ENCODE data around the gene ALS2CL. TPM values are rescaled to one million over a fixed set of nuclear protein-coding genes. Genes with fewer than 3 reads are reported as not detected.

Gene ALS2CL
- total RNA-seq, 2 experiments from 2014 or later = 4.0 to 4.3 TPM

GRCh38 chr3:46671541-46672348 is 21.7 kb downstream of the ALS2CL start:
- no peak for DNase-seq
- no peaks in the 10 kb centered on the region for H3K9me3 Mint-ChIP-seq
- H3K4me1 Mint-ChIP-seq (ENCODE audit: low read depth) = no peaks in the 10 kb centered on the region
- ChIA-PET POLR2A (no interaction called here), CTCF (no interaction called here)
- no peak overlapping the region for H3K27ac Mint-ChIP-seq
- intact Hi-C loops (cut with micrococcal nuclease) = no loop called here
- no peaks in the 10 kb centered on the region for H3K27me3 Mint-ChIP-seq
- no peaks in the 10 kb centered on the region for H3K36me3 Mint-ChIP-seq
- no peak overlapping the region for H3K4me3 Mint-ChIP-seq

GRCh38 chr3:46670891-46671427 is 22.5 kb downstream of the ALS2CL start:
- no peaks in the 10 kb centered on the region for H3K36me3 Mint-ChIP-seq
- ChIA-PET CTCF (no interaction called here), POLR2A (no interaction called here)
- H3K4me3 Mint-ChIP-seq = no peak overlapping the region
- DNase-seq = no peak
- no peaks in the 10 kb centered on the region for H3K4me1 Mint-ChIP-seq (ENCODE audit: low read depth)
- no peaks in the 10 kb centered on the region for H3K9me3 Mint-ChIP-seq
- H3K27ac Mint-ChIP-seq = no peak overlapping the region
- intact Hi-C loops (cut with micrococcal nuclease) = no loop called here
- H3K27me3 Mint-ChIP-seq = no peaks in the 10 kb centered on the region

GRCh38 chr3:46670000-46670890 is 23.2 kb downstream of the ALS2CL start:
- no peak overlapping the region for H3K27ac Mint-ChIP-seq
- ChIA-PET CTCF (no interaction called here), POLR2A (no interaction called here)
- H3K4me1 Mint-ChIP-seq (ENCODE audit: low read depth) = no peaks in the 10 kb centered on the region
- DNase-seq = no peak
- intact Hi-C loops (cut with micrococcal nuclease) = no loop called here
- H3K36me3 Mint-ChIP-seq = no peaks in the 10 kb centered on the region
- H3K4me3 Mint-ChIP-seq = no peak overlapping the region
- H3K9me3 Mint-ChIP-seq = no peaks in the 10 kb centered on the region
- no peaks in the 10 kb centered on the region for H3K27me3 Mint-ChIP-seq

GRCh38 chr3:46669191-46669999 is 24.1 kb downstream of the ALS2CL start:
- ChIA-PET CTCF (no interaction called here), POLR2A (no interaction called here)
- Mint-ChIP-seq H3K9me3 (no peaks in the 10 kb centered on the region), H3K36me3 (no peaks in the 10 kb centered on the region), H3K4me1 (ENCODE audit: low read depth) (no peaks in the 10 kb centered on the region), H3K27me3 (no peaks in the 10 kb centered on the region), H3K4me3 (no peak overlapping the region), H3K27ac (no peak overlapping the region)
- DNase-seq = peak; percentile 5
- intact Hi-C loops (cut with micrococcal nuclease) = no loop called here

GRCh38 chr3:46668591-46668990 is 24.9 kb downstream of the ALS2CL start:
- intact Hi-C loops (cut with micrococcal nuclease) = no loop called here
- no peaks in the 10 kb centered on the region for H3K4me1 Mint-ChIP-seq (ENCODE audit: low read depth)
- ChIA-PET POLR2A (no interaction called here), CTCF (no interaction called here)
- no peak overlapping the region for H3K4me3 Mint-ChIP-seq
- H3K27ac Mint-ChIP-seq = no peak overlapping the region
- no peaks in the 10 kb centered on the region for H3K27me3 Mint-ChIP-seq
- no peaks in the 10 kb centered on the region for H3K36me3 Mint-ChIP-seq
- H3K9me3 Mint-ChIP-seq = no peaks in the 10 kb centered on the region
- peak; percentile 4 for DNase-seq

GRCh38 chr3:46668116-46668515 is 25.4 kb downstream of the ALS2CL start:
- intact Hi-C loops (cut with micrococcal nuclease) = no loop called here
- CTCF ChIA-PET = no interaction called here
- peak; percentile 4 for DNase-seq
- H3K4me1 Mint-ChIP-seq (ENCODE audit: low read depth) = no peaks in the 10 kb centered on the region
- no peak overlapping the region for H3K4me3 Mint-ChIP-seq
- no peaks in the 10 kb centered on the region for H3K36me3 Mint-ChIP-seq
- no peak overlapping the region for H3K27ac Mint-ChIP-seq
- POLR2A ChIA-PET = no interaction called here
- no peaks in the 10 kb centered on the region for H3K27me3 Mint-ChIP-seq
- H3K9me3 Mint-ChIP-seq = no peaks in the 10 kb centered on the region

GRCh38 chr3:46667657-46668056 is 25.8 kb downstream of the ALS2CL start:
- Mint-ChIP-seq H3K36me3 (no peaks in the 10 kb centered on the region), H3K4me1 (ENCODE audit: low read depth) (no peaks in the 10 kb centered on the region), H3K9me3 (no peaks in the 10 kb centered on the region), H3K27me3 (no peaks in the 10 kb centered on the region), H3K27ac (no peak overlapping the region), H3K4me3 (no peak overlapping the region)
- ChIA-PET POLR2A (no interaction called here), CTCF (no interaction called here)
- intact Hi-C loops (cut with micrococcal nuclease) = no loop called here
- peak; percentile 3 for DNase-seq

GRCh38 chr3:46667061-46667621 is 26.3 kb downstream of the ALS2CL start:
- peak; percentile 3 for DNase-seq
- no peaks in the 10 kb centered on the region for H3K36me3 Mint-ChIP-seq
- no peaks in the 10 kb centered on the region for H3K27me3 Mint-ChIP-seq
- no peaks in the 10 kb centered on the region for H3K4me1 Mint-ChIP-seq (ENCODE audit: low read depth)
- H3K4me3 Mint-ChIP-seq = no peak overlapping the region
- H3K27ac Mint-ChIP-seq = no peak overlapping the region
- ChIA-PET CTCF (interaction anchor here (0.6 to 1.0 kb wide), 2 partner anchors 37 to 179 kb away, joined by 3 to 4 read pairs; no protein-coding TSS in a partner anchor), POLR2A (no interaction called here)
- no peaks in the 10 kb centered on the region for H3K9me3 Mint-ChIP-seq
- intact Hi-C loops (cut with micrococcal nuclease) = no loop called here

GRCh38 chr3:46666453-46666845 is 27.0 kb downstream of the ALS2CL start:
- Mint-ChIP-seq H3K27ac (no peak overlapping the region), H3K9me3 (no peaks in the 10 kb centered on the region), H3K36me3 (no peaks in the 10 kb centered on the region), H3K4me3 (no peak overlapping the region), H3K27me3 (no peaks in the 10 kb centered on the region), H3K4me1 (ENCODE audit: low read depth) (no peaks in the 10 kb centered on the region)
- peak; percentile 4 for DNase-seq
- ChIA-PET CTCF (interaction anchor here (0.6 to 1.0 kb wide), 2 partner anchors 37 to 178 kb away, joined by 3 to 4 read pairs; no protein-coding TSS in a partner anchor), POLR2A (no interaction called here)
- intact Hi-C loops (cut with micrococcal nuclease) = no loop called here

GRCh38 chr3:46665763-46666452 is 27.6 kb downstream of the ALS2CL start:
- intact Hi-C loops (cut with micrococcal nuclease) = no loop called here
- Mint-ChIP-seq H3K36me3 (no peaks in the 10 kb centered on the region), H3K4me1 (ENCODE audit: low read depth) (no peaks in the 10 kb centered on the region), H3K27me3 (no peaks in the 10 kb centered on the region), H3K9me3 (no peaks in the 10 kb centered on the region), H3K27ac (no peak overlapping the region), H3K4me3 (no peak overlapping the region)
- CTCF ChIA-PET = interaction anchor here (1.0 kb wide), 1 partner anchor 178 kb away, joined by 3 read pairs; no protein-coding TSS in a partner anchor
- peak; percentile 2 for DNase-seq
- POLR2A ChIA-PET = no interaction called here

- H3K27ac Mint-ChIP-seq = no peak overlapping the region
- DNase-seq = no peak
- H3K36me3 Mint-ChIP-seq = no peaks in the 10 kb centered on the region
- POLR2A ChIA-PET = no interaction called here
- H3K4me1 Mint-ChIP-seq (ENCODE audit: low read depth) = no peaks in the 10 kb centered on the region
- H3K4me3 Mint-ChIP-seq = no peak overlapping the region
- no peaks in the 10 kb centered on the region for H3K27me3 Mint-ChIP-seq
- H3K9me3 Mint-ChIP-seq = no peaks in the 10 kb centered on the region
- intact Hi-C loops (cut with micrococcal nuclease) = no loop called here
- CTCF ChIA-PET = no interaction called here
Measured at GRCh38 chr3:46664971-46665762, 28.3 kb downstream of the ALS2CL start.
